HEK293 (cell line): Measurements from ENCODE around the gene SCYL1.

Source experiments
- BCL11A ChIP-seq: fragments of 450-650 bp; formaldehyde crosslinking; IDR thresholded peaks from 2 replicates; pipeline ENCODE4 v1.5.1; 2016; ENCODE audit warnings: low read depth, missing biosample characterization, missing genetic modification characterization
- FEZF1 ChIP-seq: fragments of 450-650 bp; formaldehyde crosslinking; IDR thresholded peaks from 2 replicates; pipeline ENCODE4 v1.5.1; 2016; ENCODE audit warnings: missing biosample characterization, missing genetic modification characterization
- GLIS2 ChIP-seq: fragments of 450-650 bp; formaldehyde crosslinking; IDR thresholded peaks from 2 replicates; pipeline ENCODE4 v1.5.1; 2016; ENCODE audit warnings: missing biosample characterization, missing genetic modification characterization
- HOXD13 ChIP-seq: sonication (generic); formaldehyde crosslinking; IDR thresholded peaks from 2 replicates; pipeline ENCODE4 v1.8.0; 2022; ENCODE audit warnings: missing genetic modification reagents, borderline replicate concordance
- MEIS1 ChIP-seq: sonication (generic); formaldehyde crosslinking; IDR thresholded peaks from 2 replicates; pipeline ENCODE4 v1.8.1; 2022; ENCODE audit warnings: missing genetic modification reagents, mild to moderate bottlenecking, borderline replicate concordance
- SP7 ChIP-seq: fragments of 450-650 bp; formaldehyde crosslinking; IDR thresholded peaks from 2 replicates; pipeline ENCODE4 v1.5.1; 2016; ENCODE audit warnings: missing biosample characterization, missing genetic modification characterization
- ZBTB20 ChIP-seq: fragments of 450-650 bp; formaldehyde crosslinking; IDR thresholded peaks from 2 replicates; pipeline ENCODE4 v1.5.1; 2016; ENCODE audit warnings: missing biosample characterization, missing genetic modification characterization
- ZBTB48 ChIP-seq: fragments of 450-650 bp; formaldehyde crosslinking; IDR thresholded peaks from 2 replicates; pipeline ENCODE4 v1.5.1; 2016; ENCODE audit warnings: missing biosample characterization, missing genetic modification characterization
- ZBTB7A ChIP-seq: fragments of 450-650 bp; formaldehyde crosslinking; IDR thresholded peaks from 2 replicates; pipeline ENCODE4 v1.5.1; 2016; ENCODE audit warnings: low read depth, missing biosample characterization, missing genetic modification characterization
- ZNF121 ChIP-seq: fragments of 450-650 bp; formaldehyde crosslinking; IDR thresholded peaks from 2 replicates; pipeline ENCODE4 v1.5.1; 2016; ENCODE audit warnings: missing biosample characterization, missing genetic modification characterization
- ZNF132 ChIP-seq: fragments of 450-650 bp; formaldehyde crosslinking; IDR thresholded peaks from 2 replicates; pipeline ENCODE4 v1.5.1; 2017; ENCODE audit warnings: missing biosample characterization, missing genetic modification characterization, borderline replicate concordance
- ZNF138 ChIP-seq: fragments of 450-650 bp; formaldehyde crosslinking; IDR thresholded peaks from 2 replicates; pipeline ENCODE4 v1.5.1; 2016; ENCODE audit warnings: missing biosample characterization, missing genetic modification characterization, borderline replicate concordance
- ZNF146 ChIP-seq: fragments of 450-650 bp; formaldehyde crosslinking; IDR thresholded peaks from 2 replicates; pipeline ENCODE4 v1.5.1; 2016; ENCODE audit warnings: missing biosample characterization, missing genetic modification characterization
- ZNF169 ChIP-seq: fragments of 450-650 bp; formaldehyde crosslinking; IDR thresholded peaks from 2 replicates; pipeline ENCODE4 v1.5.1; 2016; ENCODE audit warnings: missing biosample characterization, missing genetic modification characterization
- ZNF239 ChIP-seq: fragments of 450-650 bp; formaldehyde crosslinking; IDR thresholded peaks from 2 replicates; pipeline ENCODE4 v1.5.1; 2016; ENCODE audit warnings: missing biosample characterization, missing genetic modification characterization
- ZNF335 ChIP-seq: fragments of 450-650 bp; formaldehyde crosslinking; conservative IDR thresholded peaks from 2 replicates; pipeline ENCODE4 v1.5.1; 2016; ENCODE audit warnings: missing biosample characterization, missing genetic modification characterization
- ZNF366 ChIP-seq: fragments of 450-650 bp; formaldehyde crosslinking; conservative IDR thresholded peaks from 2 replicates; pipeline ENCODE4 v1.5.1; 2016; ENCODE audit warnings: missing biosample characterization, missing genetic modification characterization
- ZNF37A ChIP-seq: fragments of 450-650 bp; IDR thresholded peaks from 2 replicates; pipeline ENCODE4 v1.5.1; 2018; ENCODE audit warnings: missing biosample characterization, missing genetic modification characterization
- ZNF561 ChIP-seq: fragments of 450-650 bp; IDR thresholded peaks from 2 replicates; pipeline ENCODE4 v1.5.1; 2018; ENCODE audit warnings: missing biosample characterization, missing genetic modification characterization, borderline replicate concordance
- ZNF629 ChIP-seq: fragments of 450-650 bp; formaldehyde crosslinking; IDR thresholded peaks from 2 replicates; pipeline ENCODE4 v1.5.1; 2017; ENCODE audit warnings: missing biosample characterization, missing genetic modification characterization
- ZNF707 ChIP-seq: fragments of 450-650 bp; formaldehyde crosslinking; IDR thresholded peaks from 2 replicates; pipeline ENCODE4 v1.5.1; 2016; ENCODE audit warnings: missing biosample characterization, missing genetic modification characterization
- ZNF76 ChIP-seq: fragments of 450-650 bp; formaldehyde crosslinking; IDR thresholded peaks from 2 replicates; pipeline ENCODE4; 2016; ENCODE audit warnings: low read depth, missing biosample characterization, missing genetic modification characterization, borderline replicate concordance
- ZXDB ChIP-seq: fragments of 450-650 bp; formaldehyde crosslinking; IDR thresholded peaks from 2 replicates; pipeline ENCODE4 v1.5.1; 2016; ENCODE audit warnings: missing biosample characterization, missing genetic modification characterization
- TF ChIP-seq, protein P1 (sequence below): sonication (generic); formaldehyde crosslinking; IDR thresholded peaks from 2 replicates; pipeline ENCODE4 v1.8.1; 2022; ENCODE audit warnings: mild to moderate bottlenecking, moderate library complexity, missing genetic modification reagents
- TF ChIP-seq, protein P2 (sequence below): fragments of 450-650 bp; formaldehyde crosslinking; IDR thresholded peaks from 2 replicates; pipeline ENCODE4 v1.5.1; 2016; ENCODE audit warnings: missing biosample characterization, missing genetic modification characterization
- TF ChIP-seq, protein P3 (sequence below): fragments of 450-650 bp; formaldehyde crosslinking; IDR thresholded peaks from 2 replicates; pipeline ENCODE4 v1.5.1; 2017; ENCODE audit warnings: missing biosample characterization, missing genetic modification characterization
- TF ChIP-seq, protein P4 (sequence below): fragments of 450-650 bp; formaldehyde crosslinking; IDR thresholded peaks from 2 replicates; pipeline ENCODE4 v1.5.1; 2016; ENCODE audit warnings: missing biosample characterization, missing genetic modification characterization
- TF ChIP-seq, protein P5 (sequence below): fragments of 450-650 bp; formaldehyde crosslinking; IDR thresholded peaks from 2 replicates; pipeline ENCODE4 v1.5.1; 2016; ENCODE audit warnings: missing biosample characterization, missing genetic modification characterization
- TF ChIP-seq, protein P6 (sequence below): fragments of 450-650 bp; formaldehyde crosslinking; IDR thresholded peaks from 2 replicates; pipeline ENCODE4 v1.5.1; 2016; ENCODE audit warnings: missing biosample characterization, missing genetic modification characterization

The SCYL1 gene

DNA sequence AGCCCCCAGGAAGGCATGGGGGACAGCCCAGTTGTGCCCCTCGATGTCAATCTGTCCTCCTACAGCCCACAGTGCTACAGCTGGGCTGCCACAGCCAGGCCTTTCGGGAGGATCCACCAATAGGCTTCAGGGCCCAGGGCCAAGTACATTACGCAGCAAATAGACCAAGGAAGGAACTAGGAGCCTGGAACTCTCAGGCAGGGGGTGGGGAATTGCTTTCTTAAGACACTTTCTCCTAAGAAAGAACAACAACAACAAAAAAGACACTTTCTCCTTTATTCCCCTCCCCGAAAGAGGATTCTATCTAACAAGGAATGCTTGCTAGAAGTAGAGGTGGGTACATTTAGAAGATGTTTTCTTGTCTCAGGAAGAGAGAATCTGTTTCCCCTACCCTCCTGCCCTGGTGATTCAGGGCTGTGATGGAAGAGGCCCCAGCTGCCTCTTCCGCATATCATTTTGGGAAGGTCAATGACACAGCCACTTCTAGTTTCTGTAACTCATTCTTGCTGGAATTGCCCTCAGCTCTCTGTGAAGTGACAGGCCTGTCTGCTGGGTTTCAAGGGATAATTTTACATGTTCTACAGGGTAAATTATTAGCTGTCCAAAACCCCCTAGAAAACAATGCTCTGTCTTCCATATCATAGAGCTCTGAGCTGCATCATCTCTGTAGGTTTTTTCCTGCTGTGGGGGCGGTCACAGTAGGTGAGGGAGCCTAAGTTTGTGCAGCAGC, 32.1 kb upstream of the SCYL1 start (continued):
- TF ChIP-seq BCL11A (tag by site-specific recombination) (no peak), FEZF1 (tag by site-specific recombination) (no peak), ZNF629 (tag by site-specific recombination) (peak; percentile 55; the same call in 1 of the 2 replicates), ZNF146 (tag by site-specific recombination) (no peak), SP7 (tag by site-specific recombination) (no peak), HOXD13 (CRISPR knock-in tag) (no peak), ZBTB48 (no peak), ZNF335 (tag by site-specific recombination) (0 out of 2 replicates have a peak, but pooled peaks have one; percentile 22), ZNF132 (tag by site-specific recombination) (no peak), ZNF561 (tag by site-specific recombination) (no peak), ZXDB (tag by site-specific recombination) (no peak; the same call in 1 of the 2 replicates), ZBTB20 (peak; percentile 69), MEIS1 (CRISPR knock-in tag) (no peak), GLIS2 (tag by site-specific recombination) (no peak), ZNF138 (tag by site-specific recombination) (no peak), ZBTB7A (tag by site-specific recombination) (no peak), ZNF121 (tag by site-specific recombination) (no peak), ZNF169 (tag by site-specific recombination) (no peak), ZNF239 (no peak), ZNF366 (peak; percentile 26; the same call in 1 of the 2 replicates), ZNF76 (tag by site-specific recombination) (peak; percentile 63; the same call in 1 of the 2 replicates), ZNF37A (no peak), ZNF707 (no peak)
- TF ChIP-seq, protein P1, sequence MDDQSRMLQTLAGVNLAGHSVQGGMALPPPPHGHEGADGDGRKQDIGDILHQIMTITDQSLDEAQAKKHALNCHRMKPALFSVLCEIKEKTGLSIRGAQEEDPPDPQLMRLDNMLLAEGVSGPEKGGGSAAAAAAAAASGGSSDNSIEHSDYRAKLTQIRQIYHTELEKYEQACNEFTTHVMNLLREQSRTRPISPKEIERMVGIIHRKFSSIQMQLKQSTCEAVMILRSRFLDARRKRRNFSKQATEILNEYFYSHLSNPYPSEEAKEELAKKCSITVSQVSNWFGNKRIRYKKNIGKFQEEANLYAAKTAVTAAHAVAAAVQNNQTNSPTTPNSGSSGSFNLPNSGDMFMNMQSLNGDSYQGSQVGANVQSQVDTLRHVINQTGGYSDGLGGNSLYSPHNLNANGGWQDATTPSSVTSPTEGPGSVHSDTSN (CRISPR knock-in tag), result no peak
- TF ChIP-seq, protein P2, sequence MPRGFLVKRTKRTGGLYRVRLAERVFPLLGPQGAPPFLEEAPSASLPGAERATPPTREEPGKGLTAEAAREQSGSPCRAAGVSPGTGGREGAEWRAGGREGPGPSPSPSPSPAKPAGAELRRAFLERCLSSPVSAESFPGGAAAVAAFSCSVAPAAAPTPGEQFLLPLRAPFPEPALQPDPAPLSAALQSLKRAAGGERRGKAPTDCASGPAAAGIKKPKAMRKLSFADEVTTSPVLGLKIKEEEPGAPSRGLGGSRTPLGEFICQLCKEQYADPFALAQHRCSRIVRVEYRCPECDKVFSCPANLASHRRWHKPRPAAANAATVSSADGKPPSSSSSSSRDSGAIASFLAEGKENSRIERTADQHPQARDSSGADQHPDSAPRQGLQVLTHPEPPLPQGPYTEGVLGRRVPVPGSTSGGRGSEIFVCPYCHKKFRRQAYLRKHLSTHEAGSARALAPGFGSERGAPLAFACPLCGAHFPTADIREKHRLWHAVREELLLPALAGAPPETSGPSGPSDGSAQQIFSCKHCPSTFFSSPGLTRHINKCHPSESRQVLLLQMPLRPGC (tag by site-specific recombination), result no peak
- TF ChIP-seq, protein P3, sequence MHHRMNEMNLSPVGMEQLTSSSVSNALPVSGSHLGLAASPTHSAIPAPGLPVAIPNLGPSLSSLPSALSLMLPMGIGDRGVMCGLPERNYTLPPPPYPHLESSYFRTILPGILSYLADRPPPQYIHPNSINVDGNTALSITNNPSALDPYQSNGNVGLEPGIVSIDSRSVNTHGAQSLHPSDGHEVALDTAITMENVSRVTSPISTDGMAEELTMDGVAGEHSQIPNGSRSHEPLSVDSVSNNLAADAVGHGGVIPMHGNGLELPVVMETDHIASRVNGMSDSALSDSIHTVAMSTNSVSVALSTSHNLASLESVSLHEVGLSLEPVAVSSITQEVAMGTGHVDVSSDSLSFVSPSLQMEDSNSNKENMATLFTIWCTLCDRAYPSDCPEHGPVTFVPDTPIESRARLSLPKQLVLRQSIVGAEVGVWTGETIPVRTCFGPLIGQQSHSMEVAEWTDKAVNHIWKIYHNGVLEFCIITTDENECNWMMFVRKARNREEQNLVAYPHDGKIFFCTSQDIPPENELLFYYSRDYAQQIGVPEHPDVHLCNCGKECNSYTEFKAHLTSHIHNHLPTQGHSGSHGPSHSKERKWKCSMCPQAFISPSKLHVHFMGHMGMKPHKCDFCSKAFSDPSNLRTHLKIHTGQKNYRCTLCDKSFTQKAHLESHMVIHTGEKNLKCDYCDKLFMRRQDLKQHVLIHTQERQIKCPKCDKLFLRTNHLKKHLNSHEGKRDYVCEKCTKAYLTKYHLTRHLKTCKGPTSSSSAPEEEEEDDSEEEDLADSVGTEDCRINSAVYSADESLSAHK (tag by site-specific recombination), result no peak
- TF ChIP-seq, protein P4, sequence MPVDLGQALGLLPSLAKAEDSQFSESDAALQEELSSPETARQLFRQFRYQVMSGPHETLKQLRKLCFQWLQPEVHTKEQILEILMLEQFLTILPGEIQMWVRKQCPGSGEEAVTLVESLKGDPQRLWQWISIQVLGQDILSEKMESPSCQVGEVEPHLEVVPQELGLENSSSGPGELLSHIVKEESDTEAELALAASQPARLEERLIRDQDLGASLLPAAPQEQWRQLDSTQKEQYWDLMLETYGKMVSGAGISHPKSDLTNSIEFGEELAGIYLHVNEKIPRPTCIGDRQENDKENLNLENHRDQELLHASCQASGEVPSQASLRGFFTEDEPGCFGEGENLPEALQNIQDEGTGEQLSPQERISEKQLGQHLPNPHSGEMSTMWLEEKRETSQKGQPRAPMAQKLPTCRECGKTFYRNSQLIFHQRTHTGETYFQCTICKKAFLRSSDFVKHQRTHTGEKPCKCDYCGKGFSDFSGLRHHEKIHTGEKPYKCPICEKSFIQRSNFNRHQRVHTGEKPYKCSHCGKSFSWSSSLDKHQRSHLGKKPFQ, result no peak
- TF ChIP-seq, protein P5, sequence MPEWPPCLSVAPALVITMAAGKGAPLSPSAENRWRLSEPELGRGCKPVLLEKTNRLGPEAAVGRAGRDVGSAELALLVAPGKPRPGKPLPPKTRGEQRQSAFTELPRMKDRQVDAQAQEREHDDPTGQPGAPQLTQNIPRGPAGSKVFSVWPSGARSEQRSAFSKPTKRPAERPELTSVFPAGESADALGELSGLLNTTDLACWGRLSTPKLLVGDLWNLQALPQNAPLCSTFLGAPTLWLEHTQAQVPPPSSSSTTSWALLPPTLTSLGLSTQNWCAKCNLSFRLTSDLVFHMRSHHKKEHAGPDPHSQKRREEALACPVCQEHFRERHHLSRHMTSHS (tag by site-specific recombination), result no peak
- TF ChIP-seq, protein P6, sequence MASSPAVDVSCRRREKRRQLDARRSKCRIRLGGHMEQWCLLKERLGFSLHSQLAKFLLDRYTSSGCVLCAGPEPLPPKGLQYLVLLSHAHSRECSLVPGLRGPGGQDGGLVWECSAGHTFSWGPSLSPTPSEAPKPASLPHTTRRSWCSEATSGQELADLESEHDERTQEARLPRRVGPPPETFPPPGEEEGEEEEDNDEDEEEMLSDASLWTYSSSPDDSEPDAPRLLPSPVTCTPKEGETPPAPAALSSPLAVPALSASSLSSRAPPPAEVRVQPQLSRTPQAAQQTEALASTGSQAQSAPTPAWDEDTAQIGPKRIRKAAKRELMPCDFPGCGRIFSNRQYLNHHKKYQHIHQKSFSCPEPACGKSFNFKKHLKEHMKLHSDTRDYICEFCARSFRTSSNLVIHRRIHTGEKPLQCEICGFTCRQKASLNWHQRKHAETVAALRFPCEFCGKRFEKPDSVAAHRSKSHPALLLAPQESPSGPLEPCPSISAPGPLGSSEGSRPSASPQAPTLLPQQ (tag by site-specific recombination), result 0 out of 2 replicates have a peak, but pooled peaks have one; percentile 17
- TF ChIP-seq, all 188 proteins: peak for 13
